ENCODE measurements around the gene PRICKLE2.

Gene PRICKLE2

GRCh38 chr3:64218329-64218728, 6.9 kb downstream of the PRICKLE2 start:
- DNase-seq = no peak

- no peak for DNase-seq
These were observed 8.8 kb downstream of the PRICKLE2 start for GRCh38 chr3:64216274-64217147.

GRCh38 chr3:64215559-64215958, 9.7 kb downstream of the PRICKLE2 start:
- DNase-seq = no peak

- no peak for DNase-seq
These were observed 10.2 kb downstream of the PRICKLE2 start for GRCh38 chr3:64215103-64215502.

- DNase-seq = no peak
These were observed 10.8 kb downstream of the PRICKLE2 start for GRCh38 chr3:64214381-64215018.

GRCh38 chr3:64213962-64214379, 11.3 kb downstream of the PRICKLE2 start:
- peak; percentile 50 for DNase-seq

- no peak for DNase-seq
These were observed 11.9 kb downstream of the PRICKLE2 start for GRCh38 chr3:64213224-64213878.

- DNase-seq = no peak
These were observed 15.2 kb downstream of the PRICKLE2 start for GRCh38 chr3:64209866-64210621.

GRCh38 chr3:64207289-64208080, 17.8 kb downstream of the PRICKLE2 start:
- DNase-seq = no peak

GRCh38 chr3:64203969-64204908, 21.0 kb downstream of the PRICKLE2 start:
- DNase-seq = no peak

GRCh38 chr3:64203216-64203615, 22.1 kb downstream of the PRICKLE2 start:
- DNase-seq = no peak

GRCh38 chr3:64199932-64200331, 25.3 kb downstream of the PRICKLE2 start:
- no peak for DNase-seq

- DNase-seq = no peak
These were observed 28.9 kb downstream of the PRICKLE2 start for GRCh38 chr3:64196236-64196929.

- DNase-seq = no peak
These were observed 29.5 kb downstream of the PRICKLE2 start for GRCh38 chr3:64195789-64196188.

- no peak for DNase-seq
These were observed 33.4 kb downstream of the PRICKLE2 start for GRCh38 chr3:64191822-64192221.

GRCh38 chr3:64190517-64191515, 34.5 kb downstream of the PRICKLE2 start:
- no peak for DNase-seq

GRCh38 chr3:64188810-64189560, 36.3 kb downstream of the PRICKLE2 start:
- DNase-seq = no peak

All from NCI-H1105 treated with DMSO at 0.1 percent for 48 hours (cell line).